GM04503 (cell line): Measurements from ENCODE around the gene NLRP6.

Source experiments
- DNase-seq: peaks from one replicate; pipeline ENCODE4 v3.0.0-alpha.2; 2012; ENCODE audit warnings: low read depth

NLRP6 gene

DNA sequence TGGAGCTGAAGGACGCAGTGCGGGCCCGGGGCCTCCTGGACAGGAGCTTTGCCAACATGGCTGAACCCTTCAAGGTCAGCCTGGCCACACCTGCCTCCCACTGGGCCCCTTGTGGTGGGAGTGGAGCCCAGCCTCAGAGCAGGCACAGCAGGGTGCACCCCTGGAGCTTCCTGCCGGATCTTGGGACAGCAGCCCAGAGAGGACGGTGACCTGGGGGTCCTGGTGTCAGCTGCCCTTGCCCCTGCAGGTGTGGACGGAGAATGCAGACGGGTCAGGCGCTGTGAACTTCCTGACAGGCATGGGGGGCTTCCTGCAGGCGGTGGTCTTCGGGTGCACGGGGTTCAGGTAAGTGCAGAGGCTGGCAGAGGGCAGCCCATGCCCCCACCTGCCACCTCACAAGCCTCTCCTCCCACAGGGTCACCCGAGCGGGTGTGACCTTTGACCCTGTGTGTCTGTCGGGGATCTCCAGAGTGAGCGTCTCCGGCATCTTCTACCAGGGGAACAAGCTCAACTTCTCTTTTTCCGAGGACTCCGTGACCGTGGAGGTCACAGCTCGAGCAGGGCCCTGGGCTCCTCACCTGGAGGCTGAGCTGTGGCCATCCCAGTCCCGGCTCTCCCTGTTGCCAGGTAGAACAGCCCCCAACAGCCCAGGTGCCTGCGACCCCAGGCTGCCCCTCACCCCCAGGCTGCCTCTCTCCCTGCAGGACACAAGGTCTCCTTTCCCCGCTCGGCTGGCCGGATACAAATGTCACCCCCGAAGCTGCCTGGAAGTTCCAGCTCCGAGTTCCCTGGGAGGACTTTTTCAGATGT, 15.8 kb downstream of the NLRP6 start:
- DNase-seq = no peak

DNA sequence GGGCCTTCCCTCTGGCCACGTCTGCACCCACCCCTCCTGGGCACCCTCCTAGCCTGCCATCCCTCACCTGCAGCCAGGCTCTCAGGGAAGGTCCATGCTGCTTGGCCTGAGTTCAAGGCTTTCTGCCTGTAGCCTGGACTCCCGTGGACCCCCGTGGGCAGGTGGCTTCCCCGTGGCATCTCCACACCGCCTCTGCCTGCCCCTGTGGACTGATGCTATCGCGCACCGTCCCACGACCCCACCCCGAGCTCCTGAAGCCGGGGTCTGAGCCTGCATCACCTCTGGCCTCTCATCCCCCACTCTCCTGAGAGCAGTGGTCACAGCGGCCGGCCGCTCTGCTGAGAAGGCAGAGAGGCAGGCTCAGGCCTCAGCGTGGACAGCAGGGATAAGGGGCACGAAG, 16.6 kb downstream of the NLRP6 start:
- DNase-seq = no peak

DNA sequence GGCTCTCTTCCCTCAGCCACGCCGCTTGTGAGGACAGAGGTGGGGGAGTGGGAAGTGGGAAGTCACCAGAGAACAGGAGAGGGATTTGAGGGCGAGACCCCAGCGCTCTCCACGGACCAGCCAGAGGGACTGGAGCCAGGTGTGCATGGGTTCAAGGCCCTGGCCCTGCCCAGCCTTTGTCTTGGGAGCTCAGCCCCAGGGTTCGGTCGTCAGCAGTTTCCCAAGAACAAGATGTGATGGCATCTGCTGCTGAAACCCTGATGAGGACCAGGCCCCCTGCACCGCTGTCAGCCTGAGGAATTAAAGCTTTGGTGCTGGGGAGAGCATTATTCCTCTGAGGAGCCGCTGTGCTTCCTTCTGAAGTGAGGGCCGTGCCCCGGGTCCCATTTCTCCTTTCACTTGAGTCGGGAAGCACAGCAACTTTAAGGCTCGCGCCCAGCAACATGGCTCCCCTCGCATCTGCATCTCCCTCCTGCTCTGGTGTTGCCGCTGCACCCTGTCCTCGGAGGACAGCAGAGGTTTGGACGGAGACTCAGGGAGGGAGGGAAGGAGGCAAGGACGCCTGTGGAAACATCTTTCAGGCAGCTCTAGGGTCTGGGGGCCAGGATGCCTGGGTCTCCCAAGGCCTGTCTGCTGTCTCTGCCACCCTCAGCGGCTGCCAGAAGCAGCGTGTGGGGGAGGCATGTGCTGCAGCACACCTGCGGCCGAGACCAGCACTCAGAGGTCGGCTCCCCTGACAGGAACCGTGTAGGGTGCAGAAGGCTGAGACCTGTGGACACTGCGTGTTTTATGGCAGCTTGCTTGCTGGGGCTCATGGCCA, 17.4 kb downstream of the NLRP6 start:
- no peak for DNase-seq

DNA sequence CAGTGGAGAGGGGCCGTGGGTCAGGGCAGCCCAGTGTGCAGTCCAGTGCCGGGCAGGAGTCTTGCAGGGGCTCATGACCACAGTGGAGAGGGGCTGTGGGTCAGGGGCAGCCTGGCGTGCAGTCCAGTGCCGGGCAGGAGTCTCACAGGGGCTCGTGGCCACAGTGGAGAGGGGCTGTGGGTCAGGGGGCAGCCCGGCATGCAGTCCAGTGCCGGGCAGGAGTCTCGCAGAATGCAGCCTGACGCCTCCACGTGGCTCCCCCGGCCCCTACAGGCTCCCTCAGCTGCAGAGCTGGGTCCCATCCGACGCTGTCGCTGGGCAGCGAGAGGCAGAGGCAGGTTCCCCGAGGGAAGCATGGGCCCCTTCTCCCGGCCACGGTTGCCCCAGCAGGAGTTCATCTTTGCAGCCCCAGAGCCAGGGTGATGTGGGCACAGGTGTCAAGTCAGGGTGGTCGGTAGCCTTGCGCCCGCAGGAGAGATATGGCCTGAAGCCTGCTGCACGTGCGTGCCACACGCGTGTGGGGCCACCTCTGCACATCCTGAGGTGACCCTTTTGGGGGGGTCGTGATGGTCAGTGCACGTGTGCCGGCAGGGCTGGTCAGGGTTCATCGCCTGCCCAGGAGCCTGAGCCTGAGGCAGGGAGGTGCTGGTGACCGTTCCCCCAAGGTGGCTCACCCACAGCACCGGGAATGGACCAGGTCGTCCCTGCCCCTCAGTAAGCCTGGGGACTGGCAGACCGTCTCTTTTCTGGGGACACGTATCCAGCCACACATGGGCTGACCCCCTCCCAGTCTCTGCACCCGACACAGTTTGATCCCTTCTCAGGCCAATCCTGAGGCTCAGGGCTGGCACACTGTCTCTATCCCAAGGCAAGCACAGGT, 18.2 kb downstream of the NLRP6 start:
- no peak for DNase-seq

DNA sequence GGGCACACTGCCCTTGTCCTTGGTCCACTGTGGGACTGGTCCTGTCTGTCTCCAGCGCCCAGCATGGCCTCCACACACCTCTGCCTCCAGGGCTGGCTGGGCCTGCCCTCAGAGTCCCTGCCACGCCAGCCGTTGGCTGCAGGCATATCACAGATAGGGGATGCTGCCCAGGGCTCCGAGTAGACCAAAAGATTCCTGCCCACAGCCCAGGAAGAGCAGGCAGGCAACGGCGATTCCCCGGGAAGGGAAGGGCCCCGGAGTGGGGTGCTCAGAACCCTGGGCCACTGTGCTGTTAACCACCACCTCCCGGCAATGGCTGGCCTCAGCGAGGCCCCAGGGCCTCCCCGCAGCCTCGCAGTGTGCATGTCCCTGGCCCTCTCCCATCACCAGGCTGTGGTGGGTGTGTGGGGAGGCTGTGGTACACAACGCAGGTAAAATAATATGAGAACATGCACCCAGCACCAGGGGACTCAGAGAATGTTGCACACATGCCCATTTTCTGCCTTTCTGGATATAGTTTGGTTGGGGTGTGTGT, 18.9 kb downstream of the NLRP6 start:
- no peak for DNase-seq

DNA sequence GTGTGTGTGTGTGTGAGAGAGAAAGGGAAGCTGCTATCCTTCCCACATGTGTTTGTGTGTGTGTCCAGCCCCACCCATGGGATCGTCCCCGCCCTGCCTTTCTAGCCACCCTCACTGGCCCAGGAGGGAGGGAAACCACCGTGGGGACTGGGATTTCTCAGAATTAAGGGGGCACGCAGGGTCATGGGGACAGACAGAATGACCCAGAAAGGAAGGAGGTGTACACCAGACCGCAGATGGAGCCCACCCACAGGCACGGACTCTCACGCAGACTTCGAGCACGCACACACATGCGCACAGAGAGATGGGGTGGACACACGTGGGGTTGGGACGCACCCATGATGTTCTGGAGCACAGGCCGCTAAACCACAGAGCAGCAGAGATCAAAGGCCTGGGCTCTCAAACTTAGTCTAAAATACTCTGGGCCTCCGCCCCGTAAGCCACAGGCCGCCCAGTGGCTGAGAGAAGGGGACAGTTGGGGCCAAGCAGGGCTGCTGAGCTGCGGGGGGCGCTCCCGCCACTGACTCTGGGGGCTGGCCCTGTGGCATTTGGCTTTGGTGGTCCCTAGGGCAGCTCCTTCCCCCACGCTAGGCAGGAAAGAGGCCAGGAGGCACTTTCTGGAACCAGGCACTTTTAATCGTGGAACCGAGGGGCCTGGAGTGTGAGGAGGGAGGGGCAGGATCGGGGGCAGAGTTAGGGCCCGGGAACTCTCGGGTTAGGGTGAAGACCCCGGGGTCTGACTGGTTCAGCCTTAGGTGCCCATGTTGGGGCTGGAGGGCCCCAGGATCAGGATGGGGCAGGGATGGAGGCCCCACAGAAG, 19.6 kb downstream of the NLRP6 start:
- no peak for DNase-seq

DNA sequence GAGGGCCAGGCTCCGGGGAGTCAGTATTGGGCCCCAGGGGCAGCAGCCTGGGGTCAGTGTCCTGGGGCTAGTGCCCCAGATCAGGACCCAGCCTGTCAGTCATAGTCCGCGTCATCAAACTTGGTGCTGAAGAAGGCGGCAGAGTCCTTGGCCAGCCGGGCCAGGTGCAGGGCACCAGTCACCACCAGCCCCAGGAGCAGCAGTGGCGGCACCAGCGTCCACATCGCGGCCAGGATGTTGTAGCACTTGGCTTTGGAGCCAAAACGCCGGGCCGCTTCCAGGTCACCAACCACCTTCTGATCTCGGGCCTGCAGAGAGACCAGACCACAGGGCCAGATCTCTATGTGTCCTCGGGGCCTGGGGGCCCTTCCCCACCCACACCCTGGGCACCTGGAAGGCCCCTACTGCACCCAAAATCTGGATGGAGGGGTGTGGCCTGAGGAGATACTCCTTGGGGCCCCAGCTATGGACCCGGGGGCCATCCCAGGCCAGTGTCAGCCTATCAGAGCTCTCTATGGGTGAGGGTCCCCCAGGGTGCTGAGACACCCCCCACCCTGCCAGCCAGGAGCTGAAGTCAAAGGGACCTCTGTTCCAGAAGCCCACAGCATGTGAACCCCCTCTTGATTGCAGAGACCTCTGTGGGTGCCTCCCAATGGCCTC, 20.3 kb downstream of the NLRP6 start:
- DNase-seq = no peak

DNA sequence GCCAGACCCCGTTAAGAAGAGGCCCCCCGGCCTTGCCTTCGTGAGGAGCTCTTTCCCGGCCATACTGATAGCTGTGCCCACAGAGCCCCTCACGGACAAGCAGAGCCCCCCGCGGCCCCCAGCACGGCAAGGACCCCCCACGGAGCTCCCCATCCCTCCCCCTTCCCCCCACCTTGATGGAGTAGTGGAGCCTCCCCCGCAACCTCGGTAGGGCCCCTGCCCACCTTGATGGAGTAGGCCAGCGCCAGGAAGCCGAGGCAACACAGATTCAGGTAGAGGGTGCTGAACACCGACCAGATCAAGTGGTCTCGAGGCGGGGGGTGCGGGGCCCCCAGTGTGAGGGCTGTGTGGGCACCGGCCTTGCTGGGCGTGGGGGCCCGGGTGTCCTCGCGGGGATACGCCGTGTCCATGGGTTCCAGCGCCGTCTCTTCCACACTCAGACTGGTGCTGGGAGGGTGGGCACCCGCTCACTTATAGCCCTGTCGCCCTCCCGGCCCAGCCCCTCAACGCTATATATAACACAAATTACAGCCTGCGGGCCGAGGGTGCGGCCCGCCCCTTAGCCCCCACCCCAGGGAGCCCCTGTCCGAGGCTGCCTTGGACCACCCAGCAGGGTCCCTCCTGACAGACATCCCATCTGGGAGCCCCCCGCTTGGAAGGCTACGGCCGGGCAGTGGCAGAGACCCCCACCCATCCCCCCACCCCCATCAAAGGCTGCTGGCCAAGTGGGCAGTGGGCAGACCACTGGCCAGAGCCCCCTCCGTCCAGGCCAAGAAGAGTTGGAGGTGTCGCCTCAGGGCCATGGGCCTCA, 21.1 kb downstream of the NLRP6 start, which contains the start of gene IFITM5:
Gene IFITM5, minus strand, starts transcription at position 446 of the 811 bp plus-strand sequence. Its CDS starts 36 bp downstream, at position 410.
- no peak for DNase-seq

DNA sequence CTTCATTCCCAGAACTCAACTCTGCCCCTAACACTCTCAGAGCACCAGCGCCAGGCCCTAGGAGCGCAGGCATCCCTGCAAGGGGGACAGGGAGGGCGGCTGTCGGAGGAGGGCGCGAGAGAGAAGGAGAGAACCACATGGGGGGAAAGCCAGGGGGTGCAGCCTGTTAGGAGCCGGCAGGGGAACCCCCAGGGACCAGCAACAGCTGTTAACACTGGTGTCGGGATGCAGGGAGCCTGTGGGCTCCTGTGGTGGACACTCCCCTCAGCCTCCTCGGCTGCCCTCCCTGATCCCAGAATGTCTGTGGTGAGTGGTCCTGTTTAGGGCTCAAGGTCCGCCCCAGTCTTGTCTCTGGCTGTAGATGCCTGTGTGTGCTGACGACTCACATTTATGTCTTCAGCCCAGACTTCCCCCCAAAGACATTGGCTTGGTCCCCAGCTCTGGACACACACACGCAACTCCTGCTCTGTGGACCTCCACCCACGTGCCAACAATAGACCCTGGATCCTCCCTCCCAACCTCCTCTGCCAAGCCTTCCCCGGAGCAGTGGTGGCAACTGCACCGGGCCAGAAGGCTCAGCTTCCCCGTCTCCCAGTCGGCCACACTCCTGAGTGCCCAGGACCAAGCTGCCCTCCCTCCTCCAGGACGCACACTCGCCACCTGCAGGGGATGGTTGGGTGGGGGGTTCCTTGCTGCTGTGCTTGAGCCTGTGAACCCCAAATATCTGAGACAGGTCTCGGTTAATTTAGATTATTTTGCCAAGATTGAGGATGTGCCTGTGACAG, 21.9 kb downstream of the NLRP6 start:
- DNase-seq = no peak

DNA sequence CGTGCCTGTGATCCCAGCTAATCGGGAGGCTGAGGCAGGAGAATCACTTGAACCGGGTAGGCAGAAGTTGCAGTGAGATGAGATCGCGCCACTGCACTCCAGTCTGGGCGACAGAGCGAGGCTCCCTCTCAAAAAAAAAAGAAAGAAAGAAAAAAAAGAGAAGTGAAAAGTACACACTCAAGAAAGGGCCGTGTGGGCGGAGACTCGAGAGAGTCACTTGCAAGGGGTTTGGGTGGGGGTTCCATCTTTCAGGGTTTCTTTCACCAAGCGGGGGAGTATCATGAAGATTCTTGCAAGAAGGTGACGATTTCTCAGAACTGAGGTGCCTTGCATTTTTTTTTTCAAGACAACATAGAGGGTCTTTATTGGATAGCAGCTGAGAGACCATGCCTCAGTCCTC, 25.2 kb downstream of the NLRP6 start:
- no peak for DNase-seq

DNA sequence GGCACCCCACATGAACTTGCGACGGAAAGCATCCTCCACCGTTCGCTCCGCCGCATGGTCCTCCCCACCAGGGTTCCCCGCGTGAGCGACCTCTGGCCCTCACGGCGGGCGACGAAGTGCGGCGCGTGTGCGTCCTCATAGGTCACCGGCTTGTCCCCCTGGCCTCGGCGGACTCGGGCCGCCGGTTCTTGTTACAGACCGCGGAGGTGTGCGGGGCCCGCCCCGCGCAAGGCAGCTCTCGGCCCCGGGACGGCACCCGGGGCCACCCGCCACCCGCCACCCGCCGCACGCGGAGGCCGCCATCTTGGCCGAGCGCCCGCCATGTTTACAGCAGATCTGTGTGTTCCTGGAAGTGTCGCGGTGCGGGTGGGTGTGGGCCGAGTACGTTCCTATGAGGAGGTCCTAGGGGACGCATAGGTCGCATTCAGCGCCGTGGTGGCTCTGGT, 25.9 kb downstream of the NLRP6 start:
- DNase-seq = no peak

DNA sequence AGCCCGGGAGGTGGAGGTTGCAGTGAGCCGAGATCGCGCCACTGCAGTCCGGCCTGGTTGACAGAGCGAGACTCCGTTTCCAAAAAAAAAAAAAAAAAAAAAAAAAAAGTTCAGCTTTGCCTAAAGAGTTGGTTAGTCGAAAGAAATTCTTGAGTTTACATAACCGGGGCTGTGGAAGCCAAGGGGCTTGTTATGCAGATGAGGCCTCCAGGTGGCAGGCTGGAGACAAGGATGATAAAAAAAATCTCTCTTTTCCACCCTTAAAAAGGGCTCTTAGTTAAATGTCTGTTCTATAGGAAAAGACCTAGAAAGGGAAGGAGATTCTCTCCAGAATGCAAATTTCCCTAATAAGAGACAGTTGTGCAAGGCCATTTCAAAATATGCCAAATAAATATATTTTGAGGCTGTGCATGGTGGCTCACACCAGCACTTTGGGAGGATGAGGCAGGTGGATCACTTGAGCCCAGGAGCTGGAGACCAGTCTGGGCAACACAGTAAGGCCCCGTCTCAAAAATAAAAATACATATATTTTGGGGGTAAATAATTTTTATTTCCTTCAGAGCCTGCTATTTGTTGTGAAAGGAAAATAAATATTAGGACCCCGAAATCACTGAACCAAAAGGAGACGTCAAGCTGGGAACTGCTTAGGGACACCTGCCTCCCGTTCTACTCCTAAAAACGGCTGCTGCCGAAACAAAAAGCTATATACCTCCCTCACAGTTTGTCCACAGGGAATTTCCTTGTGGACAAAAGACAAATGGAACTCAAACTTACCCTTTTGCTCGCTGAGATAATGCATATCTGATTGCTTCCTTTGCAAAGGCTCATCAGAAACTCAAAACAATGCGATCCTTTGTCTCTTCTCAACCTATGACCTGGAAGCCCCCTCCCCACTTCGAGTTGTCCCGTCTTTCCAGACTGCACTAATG, 27.0 kb downstream of the NLRP6 start:
- DNase-seq = no peak

DNA sequence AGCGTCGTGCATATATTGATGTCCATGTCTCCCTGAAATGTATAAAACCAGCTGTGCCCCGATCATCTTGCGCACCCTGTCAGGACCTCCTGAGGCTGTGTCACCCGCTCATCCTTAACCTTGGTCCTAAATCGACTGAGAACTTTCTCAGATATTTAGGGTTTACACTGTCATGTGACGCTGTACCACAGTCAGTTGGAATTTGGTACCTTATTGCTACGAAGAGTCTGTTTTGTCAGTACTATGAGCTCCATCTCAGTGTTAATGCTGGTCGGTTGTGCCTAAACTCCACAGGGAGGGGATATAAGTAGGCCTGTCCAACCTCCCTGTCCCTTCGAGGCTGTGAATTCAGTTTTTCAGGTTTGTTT, 27.6 kb downstream of the NLRP6 start:
- DNase-seq = no peak

DNA sequence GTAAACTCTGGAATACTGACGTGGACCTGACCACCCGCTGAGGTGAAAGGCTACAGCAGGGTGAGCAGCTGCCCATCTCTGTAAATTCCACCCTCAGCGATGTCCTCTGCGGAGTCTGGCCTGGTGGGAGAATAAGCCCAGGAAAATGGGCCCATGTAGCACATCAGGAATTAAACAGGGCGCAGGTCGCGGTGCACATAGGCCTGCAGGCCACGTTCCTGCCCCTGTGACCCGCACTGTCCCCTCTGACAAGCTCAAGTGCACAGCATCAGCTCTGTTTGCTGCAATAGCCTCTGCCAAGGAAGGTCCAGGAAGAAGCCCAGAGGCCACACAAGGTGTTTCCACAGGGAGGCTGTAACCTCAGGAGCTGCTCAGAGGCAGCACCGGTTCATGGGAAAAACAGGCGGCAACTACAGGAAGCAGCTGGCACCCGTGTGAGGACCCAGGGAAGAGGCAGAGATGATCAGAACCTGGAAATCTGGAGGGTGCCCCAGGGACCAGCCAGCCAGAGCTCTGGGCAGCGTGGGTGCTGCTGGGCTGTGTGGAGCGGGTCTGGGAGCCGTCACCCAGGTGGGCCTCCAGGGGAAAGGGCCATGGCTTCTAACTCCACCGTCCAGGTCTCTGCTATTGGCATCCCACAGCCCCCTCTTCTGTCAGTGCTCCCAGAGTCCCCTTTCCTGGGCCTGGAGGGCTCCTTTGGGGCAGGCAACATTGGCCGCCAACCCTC, 28.6 kb downstream of the NLRP6 start:
- DNase-seq = no peak

DNA sequence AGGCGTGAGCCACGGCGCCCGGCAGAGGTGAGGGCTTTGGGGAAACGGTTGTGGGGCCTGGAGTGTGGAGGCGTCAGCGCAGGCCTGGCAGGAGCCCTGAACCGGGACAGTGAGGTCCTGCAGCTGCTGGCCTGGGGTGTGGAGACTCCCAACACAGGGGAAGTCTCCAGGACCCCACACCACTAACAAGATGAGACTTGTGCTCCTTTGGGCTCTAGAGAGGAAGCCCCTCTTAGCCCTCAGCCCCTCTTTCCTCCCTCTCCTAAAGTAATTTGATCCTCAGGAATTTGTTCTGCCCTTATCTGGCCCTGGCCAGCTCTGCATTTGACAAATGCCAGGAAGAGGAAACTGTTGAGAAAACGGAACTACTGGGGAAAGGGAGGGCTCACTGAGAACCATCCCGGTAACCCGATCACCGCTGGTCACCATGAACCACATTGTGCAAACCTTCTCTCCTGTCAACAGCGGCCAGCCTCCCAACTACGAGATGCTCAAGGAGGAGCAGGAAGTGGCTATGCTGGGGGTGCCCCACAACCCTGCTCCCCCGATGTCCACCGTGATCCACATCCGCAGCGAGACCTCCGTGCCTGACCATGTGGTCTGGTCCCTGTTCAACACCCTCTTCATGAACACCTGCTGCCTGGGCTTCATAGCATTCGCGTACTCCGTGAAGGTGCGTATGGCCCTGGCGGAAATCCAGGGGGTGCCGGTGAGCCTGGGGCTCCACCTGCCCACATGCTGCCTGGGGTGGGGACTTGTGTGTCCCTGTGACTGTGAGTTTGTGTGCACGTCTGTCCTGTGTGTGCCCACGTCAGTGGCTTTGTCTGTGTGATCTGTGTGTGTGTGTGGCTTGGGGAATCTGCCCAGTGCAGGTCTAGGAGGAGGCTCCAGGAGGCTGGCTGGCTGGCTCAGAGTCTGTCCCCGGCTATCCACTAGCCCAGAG, 29.8 kb downstream of the NLRP6 start, which contains the start of gene IFITM2:
Gene IFITM2, plus strand, starts transcription at position 51 of the 943 bp plus-strand sequence. Its CDS starts 377 bp downstream, at position 428.
- peak; percentile 74 for DNase-seq
